ENCODE results near the gene KLHL29.

KLHL29 gene

DNA sequence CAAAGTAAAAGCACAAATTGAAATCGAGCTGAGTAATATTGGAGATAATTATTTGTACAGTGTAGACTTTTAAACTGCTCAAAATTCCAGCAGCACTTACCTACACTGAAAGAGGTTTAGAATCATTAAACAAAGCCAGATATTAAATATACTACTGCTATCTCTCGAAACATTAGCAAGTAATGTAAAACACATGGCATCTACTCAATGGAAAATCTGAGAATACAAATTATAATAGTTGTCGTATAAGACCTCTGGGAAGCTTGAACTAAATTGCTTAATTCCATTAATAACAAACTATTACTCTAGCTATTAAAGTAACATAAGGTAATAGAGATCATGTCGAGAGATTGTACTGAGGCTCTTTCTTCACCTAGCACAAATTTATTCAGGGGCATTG lies 108.9 kb downstream of the KLHL29 start:
- DNase-seq (ENCODE audit: low read depth): no peak

DNA sequence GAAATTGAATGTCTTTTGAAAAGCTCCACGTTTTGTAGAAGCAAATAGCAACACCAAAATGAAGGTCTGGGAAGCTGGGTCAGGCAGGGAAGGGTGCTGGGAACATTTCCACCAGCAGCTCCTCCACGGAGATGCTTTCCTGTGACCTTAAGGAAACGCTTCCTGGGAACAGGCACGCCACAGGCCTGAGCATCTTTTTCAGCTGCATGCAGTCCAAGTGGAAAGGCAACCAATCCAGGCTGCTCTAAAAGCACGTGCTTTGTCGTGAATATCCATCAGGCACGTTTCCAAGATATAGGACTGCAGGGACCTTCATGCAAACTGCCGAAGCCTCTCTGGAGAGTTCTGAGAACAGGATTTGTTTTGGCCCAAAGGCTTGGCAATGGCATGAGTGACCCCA lies 109.3 kb downstream of the KLHL29 start:
- DNase-seq (ENCODE audit: low read depth): no peak

DNA sequence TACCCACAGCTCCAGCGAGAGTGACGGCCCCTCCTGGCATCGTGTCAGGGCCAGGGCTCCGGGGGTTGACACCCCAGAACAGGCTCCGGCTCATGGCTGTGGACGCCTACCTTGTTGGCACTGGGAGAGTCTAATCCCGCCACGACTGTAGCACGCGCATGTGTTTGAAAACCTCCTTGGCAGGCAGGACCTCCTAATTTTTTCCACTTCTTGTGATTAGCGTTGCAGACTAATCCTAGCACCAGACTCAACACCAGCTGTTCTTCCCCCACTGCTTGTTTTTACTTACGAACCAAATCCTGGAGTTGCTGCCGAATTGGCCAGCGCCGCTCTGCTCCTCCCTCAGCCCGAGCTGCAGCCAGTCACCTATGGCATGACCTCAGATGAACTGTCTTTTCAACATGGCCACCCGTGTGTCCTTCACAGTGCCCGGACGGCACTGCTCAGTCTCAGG lies 110.7 kb downstream of the KLHL29 start:
- DNase-seq (ENCODE audit: low read depth): no peak

DNA sequence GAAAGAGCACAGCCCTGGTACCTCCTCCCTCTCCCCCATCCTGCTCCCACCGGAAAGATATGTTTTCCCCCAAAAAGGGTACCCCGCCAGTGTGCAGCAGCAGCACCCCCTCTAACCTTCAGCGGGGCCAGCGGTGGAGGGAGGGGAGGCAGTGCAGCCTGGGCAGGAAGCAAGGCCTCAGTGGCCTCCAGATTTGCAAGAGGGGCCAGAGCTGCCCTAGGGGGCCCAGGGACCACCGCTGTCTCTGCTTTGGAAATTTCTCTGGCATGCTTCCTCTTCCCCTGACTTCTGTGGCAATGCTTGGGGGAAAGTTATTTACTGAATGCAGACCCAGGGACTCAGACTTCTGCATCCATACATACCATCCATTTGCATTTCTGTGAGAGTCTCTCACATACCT lies 111.5 kb downstream of the KLHL29 start:
- DNase-seq (ENCODE audit: low read depth): no peak

DNA sequence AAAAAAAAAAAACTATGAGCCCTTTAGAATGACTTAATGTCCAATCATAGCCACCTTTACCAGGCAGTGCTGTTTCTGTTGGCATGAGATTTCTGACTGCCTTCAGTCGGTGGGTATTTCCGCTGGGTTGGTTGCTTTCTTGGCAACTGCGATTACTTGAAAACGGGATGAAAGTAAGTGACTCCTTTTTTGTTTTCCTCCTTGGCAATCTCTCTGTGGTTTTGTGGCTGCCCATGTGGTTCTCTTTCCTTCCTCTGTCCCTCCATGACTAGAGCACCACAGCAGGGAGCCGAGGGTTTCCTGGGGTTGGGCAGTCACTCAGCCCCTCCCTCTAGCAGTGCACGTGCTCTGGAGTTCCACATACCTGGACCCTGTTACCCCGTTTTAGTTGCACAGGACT lies 112.1 kb downstream of the KLHL29 start:
- peak; percentile 7 for DNase-seq (ENCODE audit: low read depth)

DNA sequence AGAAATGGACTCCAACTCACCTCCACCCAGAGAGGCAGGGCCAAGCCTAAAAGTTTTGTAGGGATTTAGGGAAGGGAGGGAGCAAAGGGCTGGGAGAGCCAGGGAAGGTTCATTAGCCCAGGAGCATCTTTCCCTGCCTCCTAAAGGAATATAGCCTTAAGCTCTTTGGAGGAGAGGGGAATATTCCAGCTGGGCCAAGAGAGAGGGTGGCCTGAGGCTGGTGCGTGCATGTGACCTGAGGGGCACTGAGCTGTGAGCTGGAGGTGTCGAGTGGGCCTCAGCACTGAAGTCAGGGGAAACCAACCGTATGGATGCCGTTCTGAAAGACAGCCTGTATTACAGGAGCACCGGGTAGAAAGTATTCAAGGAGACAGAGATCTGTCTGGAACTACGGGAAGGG lies 112.6 kb downstream of the KLHL29 start:
- no peak for DNase-seq (ENCODE audit: low read depth)

DNA sequence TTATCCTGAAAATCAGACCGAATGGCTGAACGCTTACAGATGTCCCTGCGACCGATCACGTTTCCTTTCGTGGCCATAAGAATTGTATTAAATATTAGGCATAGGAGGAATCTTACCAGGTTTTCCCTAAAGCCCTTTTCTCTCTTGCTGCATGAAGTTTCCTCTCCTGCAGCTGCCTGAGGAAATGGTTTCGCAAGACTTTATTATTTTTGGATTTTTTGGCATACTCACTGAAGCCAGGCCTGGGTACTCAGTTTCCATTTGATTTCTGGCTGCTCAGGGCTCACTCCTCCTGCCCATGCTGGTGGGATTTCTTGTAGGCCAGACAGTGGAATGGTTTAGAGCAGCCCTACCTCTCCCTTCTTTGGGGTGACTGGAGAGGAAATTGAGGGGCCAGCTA lies 114.0 kb downstream of the KLHL29 start:
- no peak for DNase-seq (ENCODE audit: low read depth)

DNA sequence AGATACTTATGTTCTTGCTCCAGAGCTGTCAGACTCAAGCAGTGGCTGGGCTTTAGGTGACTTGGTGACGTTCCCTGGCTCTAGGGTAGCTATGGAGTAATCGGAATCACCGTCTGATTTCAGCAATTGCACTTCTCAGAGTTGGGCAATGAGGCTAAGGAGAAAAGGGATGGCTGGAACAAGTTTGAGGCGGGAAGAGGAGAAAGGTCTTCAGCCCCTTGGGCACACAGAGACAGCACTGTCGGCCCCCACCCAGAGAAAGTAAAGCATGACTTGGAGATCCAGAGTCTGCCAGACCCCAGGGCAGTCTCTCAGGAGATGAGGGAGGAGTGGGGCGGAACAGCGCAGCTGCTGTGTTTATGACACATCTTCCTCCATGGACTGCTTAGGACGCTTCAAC lies 114.5 kb downstream of the KLHL29 start:
- no peak for DNase-seq (ENCODE audit: low read depth)

DNA sequence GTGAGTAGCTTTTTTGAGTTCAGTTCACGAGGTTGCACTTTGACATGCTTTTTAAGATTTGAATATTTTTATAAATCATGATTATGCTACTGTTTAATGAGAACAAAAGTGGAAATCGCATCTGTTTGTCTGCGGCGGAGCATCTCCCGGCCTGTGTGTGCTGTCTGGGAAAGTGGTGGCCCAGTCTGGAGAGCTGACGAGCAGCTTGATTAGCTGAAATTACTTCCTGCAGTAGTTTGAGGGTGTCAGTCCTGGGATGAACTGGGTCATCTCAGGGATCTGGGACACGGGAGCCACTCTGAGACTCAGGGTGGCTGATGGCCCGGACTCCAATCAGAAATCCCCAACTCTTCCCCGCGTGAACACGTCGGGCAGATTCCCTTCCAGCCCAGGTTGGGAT lies 115.9 kb downstream of the KLHL29 start:
- DNase-seq (ENCODE audit: low read depth): no peak

DNA sequence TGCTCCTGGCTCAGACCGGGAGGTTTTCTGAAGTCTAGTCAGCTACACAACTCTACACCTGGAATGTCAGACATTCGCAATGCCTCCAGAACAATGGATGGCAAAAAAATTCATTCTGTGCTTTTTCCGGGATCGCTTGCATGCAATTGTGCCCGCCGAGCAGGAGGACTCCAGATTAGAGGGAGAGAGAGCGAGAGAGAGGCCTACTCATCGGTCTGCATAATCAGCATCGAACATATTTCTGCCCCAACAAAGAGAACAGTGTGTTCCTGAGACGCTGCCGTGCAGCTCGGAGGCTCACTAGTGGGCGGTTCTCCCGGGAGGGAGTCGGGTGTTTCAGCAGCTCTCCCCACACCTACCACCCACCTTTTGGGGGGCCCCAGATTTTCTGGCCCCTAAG lies 117.1 kb downstream of the KLHL29 start:
- no peak for DNase-seq (ENCODE audit: low read depth)

DNA sequence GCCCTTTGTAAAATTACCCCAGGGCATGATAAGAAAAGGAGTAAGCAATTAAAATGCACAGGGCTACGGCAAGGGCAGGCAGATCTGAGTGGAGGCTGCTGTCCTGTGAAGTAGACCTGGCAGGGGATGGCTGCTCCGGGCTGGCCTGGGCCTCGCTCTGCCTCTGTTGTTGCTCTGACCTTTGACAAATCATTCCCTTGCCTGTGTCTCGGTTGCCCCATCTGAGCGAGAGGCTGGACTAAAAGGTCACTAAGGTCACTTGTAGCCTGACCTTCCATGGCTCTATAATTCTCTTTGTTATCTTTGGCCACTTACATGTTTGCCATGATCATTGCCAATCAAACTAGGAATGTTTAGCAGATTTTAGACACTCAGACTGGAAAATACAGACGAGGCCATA lies 118.1 kb downstream of the KLHL29 start:
- no peak for DNase-seq (ENCODE audit: low read depth)

DNA sequence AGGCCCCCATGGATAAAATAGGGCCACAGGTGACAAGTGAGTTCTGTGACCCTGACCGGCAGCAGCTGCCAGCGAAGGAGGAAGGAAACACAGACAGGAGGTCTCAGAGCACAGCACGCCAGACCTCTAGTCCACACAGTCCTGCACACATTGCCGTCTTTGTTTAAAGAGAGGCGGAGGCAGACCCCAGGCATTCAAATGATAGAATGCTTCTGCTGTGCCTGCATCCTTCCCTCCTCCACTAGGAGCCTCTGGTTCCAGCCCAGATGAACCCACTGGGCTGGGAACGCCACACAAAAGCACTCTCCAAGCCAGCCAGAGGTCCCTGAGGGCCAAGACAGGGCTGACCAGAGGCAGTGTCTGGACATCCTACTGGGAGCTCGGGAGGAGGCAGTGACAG lies 118.7 kb downstream of the KLHL29 start:
- no peak for DNase-seq (ENCODE audit: low read depth)

DNA sequence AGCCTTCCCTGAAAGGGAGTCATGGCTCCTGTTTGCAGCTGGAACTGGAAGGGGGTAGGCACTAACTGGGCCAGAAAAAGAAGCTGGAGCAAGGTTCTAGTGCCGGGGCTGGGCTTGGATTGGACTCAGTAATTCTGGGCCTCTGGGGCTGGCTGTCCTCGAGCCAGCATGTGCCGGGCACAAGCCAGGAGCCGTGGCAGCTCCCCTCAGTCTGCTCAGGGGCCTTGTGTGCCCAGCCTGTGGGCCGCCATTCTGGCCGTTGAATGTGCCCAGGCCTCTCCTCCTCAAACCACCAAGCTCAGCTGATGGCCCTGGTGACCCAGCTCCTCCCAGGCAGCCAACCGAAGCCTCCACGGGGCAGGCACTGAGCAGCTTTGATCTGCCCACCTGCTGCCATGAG lies 119.6 kb downstream of the KLHL29 start:
- no peak for DNase-seq (ENCODE audit: low read depth)

DNA sequence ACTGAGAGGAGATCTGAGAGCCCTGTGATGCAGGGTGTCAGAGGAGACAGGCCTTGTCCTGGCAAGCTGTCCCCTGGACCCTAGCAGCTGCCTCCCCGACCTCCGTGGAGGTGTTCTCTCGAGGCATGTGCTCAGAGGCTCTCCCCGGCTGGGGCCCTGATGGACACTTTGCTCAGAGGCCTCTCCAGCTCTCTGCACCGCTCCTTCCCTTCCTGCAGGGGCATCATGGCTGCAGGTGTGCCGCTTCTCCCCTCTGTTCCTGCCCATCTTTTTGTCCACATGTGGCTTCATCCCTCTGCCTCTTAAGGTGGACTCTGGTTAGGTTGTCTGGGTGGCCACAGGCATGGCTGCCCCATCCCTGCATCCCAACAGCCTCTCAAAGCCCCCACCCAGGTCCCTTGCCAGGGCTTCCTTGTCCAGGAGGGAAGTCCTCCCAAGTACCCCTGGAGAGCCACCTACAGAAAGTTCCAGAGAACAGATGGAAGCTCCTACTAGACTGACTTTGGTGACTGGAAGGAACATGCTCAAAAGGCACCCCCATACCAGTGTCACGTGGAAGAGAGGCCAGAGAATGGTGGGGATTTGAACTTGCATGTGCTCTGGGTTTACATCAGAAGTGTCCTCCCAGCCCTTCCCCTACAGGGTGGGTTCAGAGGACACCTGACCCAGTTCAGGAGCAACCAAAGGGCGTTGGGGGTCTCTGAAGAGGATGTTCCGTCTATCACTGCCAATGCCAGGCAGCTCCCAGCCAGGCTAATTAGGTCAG lies 120.4 kb downstream of the KLHL29 start:
- DNase-seq (ENCODE audit: low read depth): no peak

DNA sequence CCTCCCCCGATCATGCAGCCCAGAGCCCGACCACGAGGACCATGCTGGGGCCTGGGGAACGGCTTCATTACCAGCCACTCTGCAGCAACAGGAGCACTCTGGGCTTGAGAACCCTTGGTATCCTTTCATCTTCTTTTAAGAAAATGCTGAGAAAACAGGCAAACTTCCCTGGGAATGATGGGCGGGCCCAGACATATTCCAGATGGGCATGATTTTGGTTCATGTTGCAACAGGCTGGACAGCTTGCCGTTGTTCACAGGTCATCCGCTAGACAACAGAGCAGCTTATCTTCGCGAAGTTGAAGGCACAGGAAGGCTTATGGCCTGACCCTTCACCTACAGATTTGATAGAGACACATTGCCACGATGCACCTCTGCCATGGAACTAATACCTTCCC lies 121.0 kb downstream of the KLHL29 start:
- DNase-seq (ENCODE audit: low read depth): no peak

DNA sequence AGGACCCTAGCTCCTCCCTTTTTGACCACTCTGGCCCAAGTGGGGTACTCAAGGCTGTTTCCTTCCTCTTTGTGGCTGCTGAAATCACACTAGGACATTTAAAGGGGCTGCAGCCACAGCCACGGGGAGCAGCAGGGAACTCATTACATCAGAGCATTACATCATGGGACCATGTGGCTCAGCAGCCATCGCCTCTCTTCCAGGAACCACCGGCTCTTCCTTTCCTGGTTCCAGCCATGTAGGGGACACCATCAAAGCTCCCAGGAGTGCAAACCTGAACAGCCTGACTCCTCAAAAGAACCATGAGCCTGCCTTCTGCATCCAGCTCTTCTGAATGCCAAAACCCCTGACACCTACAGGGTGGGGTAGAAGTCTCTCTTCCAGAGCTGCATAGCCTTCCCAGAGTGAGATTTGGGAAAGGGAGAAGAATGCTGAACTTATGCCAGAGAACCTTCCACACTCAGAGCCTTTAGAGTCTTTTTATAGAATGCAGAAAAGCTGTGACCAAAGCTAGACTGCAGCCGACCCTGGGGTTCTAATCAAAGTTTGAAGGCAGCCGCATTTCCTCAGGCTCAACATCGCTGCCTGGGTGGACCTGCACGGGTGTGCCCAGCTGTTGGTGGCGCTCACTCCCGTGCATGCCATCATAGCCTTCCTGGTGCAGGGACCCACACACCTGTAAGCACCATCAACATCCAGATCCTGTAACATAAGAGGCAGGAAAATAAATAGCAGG lies 121.7 kb downstream of the KLHL29 start:
- DNase-seq (ENCODE audit: low read depth): no peak

DNA sequence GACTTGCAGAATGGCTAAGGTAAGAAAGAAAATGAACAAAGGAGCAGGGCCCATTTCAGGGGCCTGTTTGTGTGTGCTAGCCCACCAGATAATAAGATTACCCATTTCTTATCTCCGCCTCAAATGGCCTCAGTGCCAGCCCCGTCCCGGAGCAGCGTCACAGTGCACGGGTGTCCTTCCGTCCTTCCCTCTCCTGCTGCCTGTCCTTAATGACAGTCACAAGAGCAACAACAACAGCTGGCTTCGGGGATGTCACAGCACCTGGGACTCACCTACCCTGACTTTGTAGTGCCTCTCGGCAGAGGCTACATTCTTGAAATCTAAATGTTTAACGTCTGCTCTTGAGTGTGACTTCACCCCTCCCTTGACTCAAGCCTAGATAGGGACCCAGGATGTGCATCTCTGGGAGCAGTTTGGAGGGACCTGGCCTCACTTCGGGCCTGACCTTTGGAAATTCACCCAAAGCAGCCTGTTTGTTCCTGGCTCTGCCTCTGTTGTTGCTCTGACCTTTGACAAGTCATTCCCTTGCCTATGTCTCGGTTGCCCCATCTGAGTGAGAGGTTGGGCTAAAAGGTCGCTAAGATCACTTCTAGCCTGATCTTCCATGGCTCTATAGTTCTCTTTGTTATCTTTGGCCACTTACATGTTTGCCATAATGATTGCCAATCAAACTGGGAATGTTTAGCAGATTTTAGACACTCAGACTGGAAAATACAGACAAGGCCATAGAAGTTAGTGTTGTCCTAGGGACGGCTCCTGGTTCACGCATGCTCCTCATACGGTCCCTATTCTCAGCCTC lies 122.5 kb downstream of the KLHL29 start:
- no peak for DNase-seq (ENCODE audit: low read depth)

DNA sequence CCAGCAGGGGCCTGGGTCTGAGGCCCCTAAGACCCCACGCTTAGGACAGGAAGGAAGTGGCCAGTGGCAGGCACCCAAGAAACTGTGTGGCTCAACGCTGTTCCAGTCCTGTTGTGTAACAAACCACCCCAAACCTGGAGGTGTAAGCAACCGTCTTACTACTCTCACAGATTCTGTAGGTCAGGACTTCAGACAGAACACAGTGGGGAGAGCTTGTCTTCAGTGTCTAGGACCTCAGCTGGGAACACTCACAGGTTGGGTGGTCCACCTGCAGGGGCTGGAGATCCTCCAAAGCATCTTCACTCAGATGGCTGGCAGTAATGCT lies 123.0 kb downstream of the KLHL29 start:
- DNase-seq (ENCODE audit: low read depth): no peak

DNA sequence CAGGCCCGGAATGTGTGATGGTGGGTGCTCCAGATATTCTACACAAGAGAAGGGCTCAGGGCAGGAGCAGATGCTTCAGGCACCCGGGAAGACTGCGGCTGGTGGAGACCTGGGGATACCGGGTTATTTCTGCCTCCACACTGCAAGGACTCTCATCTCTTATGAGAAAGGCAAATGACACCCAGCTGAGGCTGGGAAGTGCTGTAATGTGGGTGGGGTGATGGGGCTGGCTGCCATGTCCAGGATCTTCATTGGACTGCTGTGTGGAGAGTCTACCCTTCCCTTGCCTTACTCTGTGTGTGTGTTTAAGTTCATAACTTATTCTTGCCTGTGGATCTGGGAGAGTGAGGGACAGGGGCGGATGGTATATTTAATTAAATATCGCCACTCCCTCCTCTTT lies 124.1 kb downstream of the KLHL29 start:
- DNase-seq (ENCODE audit: low read depth): no peak

DNA sequence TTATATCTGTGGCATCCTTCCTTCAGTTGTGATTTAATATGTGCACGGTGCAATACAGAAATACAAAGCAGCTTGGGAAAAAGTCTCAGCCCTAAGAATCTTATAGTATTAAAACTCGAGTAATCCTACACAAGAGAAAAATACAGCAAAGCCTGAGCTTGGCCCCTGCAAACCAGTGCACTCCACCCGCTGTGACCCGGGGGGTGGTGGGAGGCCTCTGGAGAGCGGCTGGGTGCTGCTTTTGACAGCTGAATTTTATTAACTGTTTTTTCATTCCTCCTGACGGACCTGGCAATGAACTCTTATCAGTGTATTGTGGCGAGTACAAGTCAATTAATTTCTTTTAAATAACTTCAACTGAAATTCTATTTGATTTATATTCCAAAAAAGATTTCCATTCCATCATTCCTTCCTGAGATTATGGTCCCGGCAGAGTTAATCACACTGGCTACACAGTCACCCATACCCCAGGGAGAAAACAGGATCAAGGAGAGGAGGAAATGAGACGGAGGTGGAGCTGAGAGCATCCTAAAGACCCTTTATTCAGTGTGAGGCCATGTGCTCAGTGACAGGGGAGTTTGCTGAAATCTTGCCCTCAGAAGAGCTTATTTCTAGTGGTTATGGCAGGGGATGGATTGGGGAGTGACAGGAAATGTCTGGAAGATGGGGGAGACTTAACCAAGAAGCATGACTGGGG lies 124.8 kb downstream of the KLHL29 start:
- no peak for DNase-seq (ENCODE audit: low read depth)

DNA sequence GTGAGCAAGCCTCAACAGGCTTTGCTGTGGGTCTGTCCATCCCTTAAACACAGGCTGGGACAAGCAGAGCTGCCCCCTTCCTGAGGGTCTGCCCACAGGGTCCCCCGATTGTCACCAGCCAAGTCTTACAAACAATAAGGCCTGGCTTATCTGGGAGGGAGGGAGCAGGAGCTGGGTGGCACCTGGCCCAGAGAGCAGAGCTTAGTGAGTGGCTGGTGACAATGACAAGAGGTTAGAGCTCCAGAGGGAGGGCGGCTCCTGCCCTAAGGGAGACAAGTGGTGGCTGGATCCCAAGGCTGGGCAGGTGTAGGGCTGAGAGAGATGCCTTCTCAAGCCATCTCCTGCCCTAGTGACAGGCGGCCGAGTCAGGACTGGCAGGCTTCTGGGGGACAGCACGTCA lies 125.5 kb downstream of the KLHL29 start:
- no peak for DNase-seq (ENCODE audit: low read depth)

DNA sequence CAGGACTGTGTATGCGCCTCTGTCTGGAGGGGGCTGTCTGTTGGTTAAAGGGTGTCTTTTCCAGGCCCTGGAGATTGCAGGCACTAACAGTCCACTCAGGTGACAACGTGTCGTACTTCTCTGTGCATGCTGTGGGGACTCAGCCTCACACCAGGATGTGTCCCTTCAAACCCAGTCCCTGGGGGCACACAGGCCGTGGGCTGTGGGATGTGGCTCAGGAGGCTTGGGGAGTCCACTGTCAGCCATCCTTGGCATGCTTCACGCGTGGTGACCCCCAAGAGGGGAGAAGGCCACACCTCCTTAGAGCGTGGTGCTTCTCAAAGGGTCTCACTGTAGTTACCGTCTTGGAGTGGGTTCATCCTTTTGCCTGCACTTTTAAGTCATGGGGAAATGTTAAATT lies 127.8 kb downstream of the KLHL29 start:
- no peak for DNase-seq (ENCODE audit: low read depth)

Data from GM04503 (cell line).